ENCODE data around the gene ZNF423.

ZNF423 gene

DNA sequence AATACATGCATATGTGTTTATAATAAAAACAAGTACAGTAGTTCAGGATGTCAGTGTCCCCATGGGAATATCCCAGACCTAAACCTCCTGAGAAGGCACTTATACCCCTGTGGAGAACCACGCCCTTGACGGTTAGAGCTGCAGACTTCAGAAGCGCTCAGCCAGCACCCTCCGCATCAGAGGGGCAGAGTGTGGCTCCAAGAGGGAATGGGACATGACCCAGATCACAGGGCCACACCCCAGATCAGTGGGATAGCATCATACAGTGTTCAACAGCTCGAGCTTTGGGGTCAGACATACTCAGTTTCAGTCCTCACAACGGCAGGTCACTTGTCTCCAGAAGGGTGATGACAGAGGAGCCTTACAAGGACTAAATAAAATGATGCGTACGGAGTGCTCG, 45.8 kb upstream of the ZNF423 start:
- H3K36me3 ChIP-seq (ENCODE audit: insufficient read depth, low read length) = no peaks in the 10 kb centered on the region
- no peak overlapping the region for H3K4me3 ChIP-seq (ENCODE audit: low read depth, low read length, poor library complexity, severe bottlenecking)
- no peaks in the 10 kb centered on the region for H3K9me2 ChIP-seq (ENCODE audit: low read depth, low read length)
- H3K27me3 ChIP-seq (ENCODE audit: insufficient read depth, low read length) = no peaks in the 10 kb centered on the region
- no peak overlapping the region for H3K4me2 ChIP-seq (ENCODE audit: low read length)
- no peak overlapping the region for H3K9ac ChIP-seq (ENCODE audit: low read length)
- H2AFZ ChIP-seq (ENCODE audit: low read length) = no peak overlapping the region
- TF ChIP-seq EZH2 (IDR thresholded peaks at IDR 0.05; ENCODE audit: borderline replicate concordance, low read length) = no peak
- TF ChIP-seq, protein P1, sequence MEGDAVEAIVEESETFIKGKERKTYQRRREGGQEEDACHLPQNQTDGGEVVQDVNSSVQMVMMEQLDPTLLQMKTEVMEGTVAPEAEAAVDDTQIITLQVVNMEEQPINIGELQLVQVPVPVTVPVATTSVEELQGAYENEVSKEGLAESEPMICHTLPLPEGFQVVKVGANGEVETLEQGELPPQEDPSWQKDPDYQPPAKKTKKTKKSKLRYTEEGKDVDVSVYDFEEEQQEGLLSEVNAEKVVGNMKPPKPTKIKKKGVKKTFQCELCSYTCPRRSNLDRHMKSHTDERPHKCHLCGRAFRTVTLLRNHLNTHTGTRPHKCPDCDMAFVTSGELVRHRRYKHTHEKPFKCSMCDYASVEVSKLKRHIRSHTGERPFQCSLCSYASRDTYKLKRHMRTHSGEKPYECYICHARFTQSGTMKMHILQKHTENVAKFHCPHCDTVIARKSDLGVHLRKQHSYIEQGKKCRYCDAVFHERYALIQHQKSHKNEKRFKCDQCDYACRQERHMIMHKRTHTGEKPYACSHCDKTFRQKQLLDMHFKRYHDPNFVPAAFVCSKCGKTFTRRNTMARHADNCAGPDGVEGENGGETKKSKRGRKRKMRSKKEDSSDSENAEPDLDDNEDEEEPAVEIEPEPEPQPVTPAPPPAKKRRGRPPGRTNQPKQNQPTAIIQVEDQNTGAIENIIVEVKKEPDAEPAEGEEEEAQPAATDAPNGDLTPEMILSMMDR (IDR thresholded peaks at IDR 0.05; ENCODE audit: low read length) = no peak
- no peaks in the 10 kb centered on the region for H3K4me1 ChIP-seq (ENCODE audit: insufficient read depth, low read length, severe bottlenecking)
- H3K9me3 ChIP-seq (ENCODE audit: low read length) = no peaks in the 10 kb centered on the region
- H3K79me2 ChIP-seq (ENCODE audit: insufficient read depth, low read length) = no peaks in the 10 kb centered on the region
- H4K20me1 ChIP-seq (ENCODE audit: insufficient read depth, low read length) = no peaks in the 10 kb centered on the region
- H3K27ac ChIP-seq (ENCODE audit: low read depth, low read length, poor library complexity, severe bottlenecking) = no peak overlapping the region
- no peaks in the 10 kb centered on the region for H3F3A ChIP-seq (ENCODE audit: insufficient read depth, low read length)

DNA sequence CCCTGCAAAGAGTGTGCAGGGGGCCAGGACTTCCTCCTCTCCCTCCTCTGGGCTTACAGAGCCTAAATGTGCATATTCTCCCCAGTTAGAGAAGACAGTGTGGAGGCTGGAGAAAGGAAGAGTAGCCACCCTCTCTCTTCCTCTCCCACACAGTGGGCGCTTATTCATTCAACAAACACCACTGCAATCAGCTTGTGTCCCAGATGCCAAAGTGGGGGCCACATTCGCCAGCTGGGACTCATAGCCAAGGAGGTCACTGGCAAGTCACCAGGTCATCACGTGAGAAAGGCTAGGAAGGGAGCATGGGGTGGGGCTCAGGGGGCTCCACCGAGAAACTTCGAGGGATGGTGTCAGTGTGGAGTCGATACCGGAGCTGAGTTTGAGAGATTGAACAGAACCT, 45.0 kb upstream of the ZNF423 start:
- H3K36me3 ChIP-seq (ENCODE audit: insufficient read depth, low read length) = no peaks in the 10 kb centered on the region
- no peak overlapping the region for H3K9ac ChIP-seq (ENCODE audit: low read length)
- H3K4me3 ChIP-seq (ENCODE audit: low read depth, low read length, poor library complexity, severe bottlenecking) = no peak overlapping the region
- no peaks in the 10 kb centered on the region for H4K20me1 ChIP-seq (ENCODE audit: insufficient read depth, low read length)
- no peak overlapping the region for H3K27ac ChIP-seq (ENCODE audit: low read depth, low read length, poor library complexity, severe bottlenecking)
- no peaks in the 10 kb centered on the region for H3K4me1 ChIP-seq (ENCODE audit: insufficient read depth, low read length, severe bottlenecking)
- H3K27me3 ChIP-seq (ENCODE audit: insufficient read depth, low read length) = no peaks in the 10 kb centered on the region
- no peak overlapping the region for H3K4me2 ChIP-seq (ENCODE audit: low read length)
- no peaks in the 10 kb centered on the region for H3K9me2 ChIP-seq (ENCODE audit: low read depth, low read length)
- no peaks in the 10 kb centered on the region for H3K79me2 ChIP-seq (ENCODE audit: insufficient read depth, low read length)
- no peak overlapping the region for H2AFZ ChIP-seq (ENCODE audit: low read length)
- H3K9me3 ChIP-seq (ENCODE audit: low read length) = no peaks in the 10 kb centered on the region
- no peaks in the 10 kb centered on the region for H3F3A ChIP-seq (ENCODE audit: insufficient read depth, low read length)
- TF ChIP-seq, protein P1 (IDR thresholded peaks at IDR 0.05; ENCODE audit: low read length) = no peak
- TF ChIP-seq EZH2 (IDR thresholded peaks at IDR 0.05; ENCODE audit: borderline replicate concordance, low read length) = no peak

DNA sequence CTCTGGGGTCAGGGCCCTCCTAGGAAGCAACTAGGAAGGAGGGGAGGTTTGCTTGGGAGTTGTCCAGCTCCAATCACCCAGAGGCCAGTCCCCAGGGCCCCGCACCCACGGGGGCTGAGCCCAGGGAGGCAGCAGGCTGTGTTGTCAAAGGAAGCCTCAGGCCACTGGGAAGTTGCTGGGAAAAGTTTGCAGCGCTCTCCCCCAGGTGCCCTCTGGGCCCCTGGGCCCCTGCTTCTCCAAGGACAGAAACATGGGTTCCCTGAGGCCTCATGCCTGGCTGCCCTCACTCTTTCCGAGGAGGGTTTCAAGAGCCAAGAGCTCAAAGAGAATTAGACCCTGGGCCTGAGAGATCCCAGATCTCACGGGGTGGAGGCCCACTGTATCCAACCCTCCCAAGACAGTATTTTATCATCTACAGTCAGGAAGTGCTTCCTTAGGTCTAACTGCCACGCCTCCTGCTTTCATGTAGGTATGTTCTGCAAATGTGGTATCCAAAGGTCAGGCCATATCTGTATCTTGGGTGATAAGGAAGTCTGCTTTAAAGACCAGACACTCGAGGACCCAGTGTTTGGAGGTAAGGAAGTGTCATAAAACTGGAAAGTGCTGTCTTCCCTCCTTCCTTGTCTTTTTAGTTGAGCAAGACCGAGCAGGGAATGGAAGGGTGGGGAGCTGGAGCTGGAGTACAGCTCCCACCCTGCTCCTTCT, 44.2 kb upstream of the ZNF423 start:
- no peaks in the 10 kb centered on the region for H3K27me3 ChIP-seq (ENCODE audit: insufficient read depth, low read length)

DNA sequence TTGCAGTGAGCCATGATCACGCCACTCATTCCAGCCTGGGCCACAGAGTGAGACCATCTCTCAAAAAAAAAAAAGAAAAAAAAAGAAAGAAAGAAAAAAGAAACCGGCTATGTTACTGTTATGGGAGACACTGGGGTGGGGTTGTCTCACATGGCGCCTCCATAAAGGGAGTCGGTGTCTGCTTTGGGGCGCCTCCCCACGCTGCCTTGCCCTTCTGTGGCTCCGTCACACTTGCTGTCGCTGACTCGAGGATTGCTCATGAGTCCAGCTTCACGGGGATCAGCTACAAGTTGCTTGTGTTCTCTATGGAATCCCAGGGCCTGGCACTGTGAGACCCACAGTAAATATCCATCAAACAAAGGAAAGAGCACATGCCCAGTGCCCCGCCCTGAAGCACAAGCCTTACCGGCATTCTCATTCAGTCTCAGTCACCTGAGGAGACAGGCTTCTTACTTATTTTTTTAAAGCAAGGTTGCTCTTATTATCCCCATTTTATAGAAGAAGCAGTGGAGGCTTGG, 40.6 kb upstream of the ZNF423 start:
- H2AFZ ChIP-seq (ENCODE audit: low read length) = no peak overlapping the region
- no peaks in the 10 kb centered on the region for H3K27me3 ChIP-seq (ENCODE audit: insufficient read depth, low read length)
- no peaks in the 10 kb centered on the region for H4K20me1 ChIP-seq (ENCODE audit: insufficient read depth, low read length)
- H3K36me3 ChIP-seq (ENCODE audit: insufficient read depth, low read length) = no peaks in the 10 kb centered on the region
- H3K4me3 ChIP-seq (ENCODE audit: low read depth, low read length, poor library complexity, severe bottlenecking) = no peak overlapping the region
- H3K27ac ChIP-seq (ENCODE audit: low read depth, low read length, poor library complexity, severe bottlenecking) = no peak overlapping the region
- H3K79me2 ChIP-seq (ENCODE audit: insufficient read depth, low read length) = no peaks in the 10 kb centered on the region
- H3F3A ChIP-seq (ENCODE audit: insufficient read depth, low read length) = no peaks in the 10 kb centered on the region
- no peak for TF ChIP-seq EZH2 (IDR thresholded peaks at IDR 0.05; ENCODE audit: borderline replicate concordance, low read length)
- TF ChIP-seq, protein P1 (IDR thresholded peaks at IDR 0.05; ENCODE audit: low read length) = no peak
- H3K9ac ChIP-seq (ENCODE audit: low read length) = no peak overlapping the region
- H3K9me2 ChIP-seq (ENCODE audit: low read depth, low read length) = no peaks in the 10 kb centered on the region
- H3K4me2 ChIP-seq (ENCODE audit: low read length) = no peak overlapping the region
- H3K4me1 ChIP-seq (ENCODE audit: insufficient read depth, low read length, severe bottlenecking) = no peaks in the 10 kb centered on the region
- H3K9me3 ChIP-seq (ENCODE audit: low read length) = no peaks in the 10 kb centered on the region

More for the DNA sequence above, 44.2 kb upstream of the ZNF423 start:
- Histone ChIP-seq H3K79me2 (ENCODE audit: insufficient read depth, low read length) (no peaks in the 10 kb centered on the region), H3F3A (ENCODE audit: insufficient read depth, low read length) (no peaks in the 10 kb centered on the region), H3K4me2 (ENCODE audit: low read length) (no peak overlapping the region), H3K4me3 (ENCODE audit: low read depth, low read length, poor library complexity, severe bottlenecking) (no peak overlapping the region), H3K9me3 (ENCODE audit: low read length) (no peaks in the 10 kb centered on the region), H2AFZ (ENCODE audit: low read length) (no peak overlapping the region), H3K9ac (ENCODE audit: low read length) (no peak overlapping the region), H4K20me1 (ENCODE audit: insufficient read depth, low read length) (no peaks in the 10 kb centered on the region), H3K27ac (ENCODE audit: low read depth, low read length, poor library complexity, severe bottlenecking) (no peak overlapping the region), H3K4me1 (ENCODE audit: insufficient read depth, low read length, severe bottlenecking) (no peaks in the 10 kb centered on the region), H3K36me3 (ENCODE audit: insufficient read depth, low read length) (no peaks in the 10 kb centered on the region), H3K9me2 (ENCODE audit: low read depth, low read length) (no peaks in the 10 kb centered on the region)
- TF ChIP-seq EZH2 (IDR thresholded peaks at IDR 0.05; ENCODE audit: borderline replicate concordance, low read length) = no peak
